Astrocyte of the hippocampus (primary cell): Measurements from ENCODE around the gene ZCWPW1.

Experiments used
- DNase-seq: peaks from one replicate; pipeline ENCODE4 v3.0.0; 2011; ENCODE audit warnings: low read depth, low spot score

The ZCWPW1 gene, protein sequence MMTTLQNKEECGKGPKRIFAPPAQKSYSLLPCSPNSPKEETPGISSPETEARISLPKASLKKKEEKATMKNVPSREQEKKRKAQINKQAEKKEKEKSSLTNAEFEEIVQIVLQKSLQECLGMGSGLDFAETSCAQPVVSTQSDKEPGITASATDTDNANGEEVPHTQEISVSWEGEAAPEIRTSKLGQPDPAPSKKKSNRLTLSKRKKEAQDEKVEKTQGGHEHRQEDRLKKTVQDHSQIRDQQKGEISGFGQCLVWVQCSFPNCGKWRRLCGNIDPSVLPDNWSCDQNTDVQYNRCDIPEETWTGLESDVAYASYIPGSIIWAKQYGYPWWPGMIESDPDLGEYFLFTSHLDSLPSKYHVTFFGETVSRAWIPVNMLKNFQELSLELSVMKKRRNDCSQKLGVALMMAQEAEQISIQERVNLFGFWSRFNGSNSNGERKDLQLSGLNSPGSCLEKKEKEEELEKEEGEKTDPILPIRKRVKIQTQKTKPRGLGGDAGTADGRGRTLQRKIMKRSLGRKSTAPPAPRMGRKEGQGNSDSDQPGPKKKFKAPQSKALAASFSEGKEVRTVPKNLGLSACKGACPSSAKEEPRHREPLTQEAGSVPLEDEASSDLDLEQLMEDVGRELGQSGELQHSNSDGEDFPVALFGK

DNA sequence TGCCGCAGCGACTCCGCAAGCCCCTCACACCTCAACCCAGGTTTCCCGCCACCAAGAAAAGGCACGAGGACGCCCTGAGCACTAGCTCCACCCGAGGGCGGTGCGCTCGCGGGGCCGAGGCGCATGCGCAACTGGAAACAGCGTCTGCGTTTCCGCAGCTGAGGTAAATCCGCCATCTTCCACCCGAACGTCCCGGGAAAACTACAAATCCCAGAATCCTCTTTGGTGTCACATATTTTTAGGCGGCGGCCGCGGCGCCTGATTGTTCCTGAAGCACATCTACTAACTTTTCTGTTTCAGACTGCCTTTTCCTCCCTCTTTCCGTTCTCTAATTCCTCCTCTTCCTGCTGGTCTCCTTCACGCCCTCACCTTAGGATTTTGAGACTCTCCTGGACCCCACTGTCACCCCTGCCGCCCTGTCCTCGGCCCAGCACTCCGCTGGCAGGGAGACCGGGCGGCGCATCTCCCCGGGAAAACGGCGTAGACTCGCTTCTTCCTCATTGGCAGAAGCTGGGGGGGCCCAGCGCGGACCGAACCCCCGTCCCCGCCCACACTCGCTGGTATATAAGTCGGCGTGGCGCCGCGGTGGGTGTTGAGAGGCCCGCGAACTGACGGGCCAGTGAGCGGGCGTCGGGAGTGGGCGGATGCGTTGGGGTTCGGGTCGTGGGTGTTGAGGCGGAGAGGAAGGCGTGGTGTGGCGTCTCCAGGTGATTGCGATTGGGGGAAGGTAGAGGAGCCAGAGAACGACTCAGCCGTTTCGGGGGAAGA is at the start of gene ZCWPW1:
Gene ZCWPW1, minus strand, starts transcription at position 505 of the 768 bp plus-strand sequence. CDS start 8,054 bp downstream, outside the sequence.
- DNase-seq, result peak; percentile 98

DNA sequence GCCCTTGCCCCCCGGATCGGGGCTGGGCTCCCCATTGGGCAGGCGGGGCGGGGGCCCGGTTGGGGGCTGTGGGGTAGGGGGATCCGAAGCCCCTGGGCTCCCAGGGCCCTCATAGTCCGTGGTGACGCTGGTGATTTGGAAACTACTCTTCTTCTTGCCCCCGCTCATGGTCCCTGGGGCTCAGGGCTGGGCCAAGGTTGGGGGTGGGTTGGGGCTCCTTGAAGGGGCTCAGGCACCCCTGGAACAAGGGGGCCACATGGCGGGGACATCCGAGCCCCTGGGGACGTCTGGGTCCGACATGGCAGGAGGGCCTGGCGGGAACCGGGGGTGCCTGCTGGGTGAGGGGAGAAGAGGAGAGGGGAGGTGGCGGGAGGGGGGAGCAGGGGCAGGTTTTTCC is 49.4 kb upstream of the ZCWPW1 start:
- no peak for DNase-seq

DNA sequence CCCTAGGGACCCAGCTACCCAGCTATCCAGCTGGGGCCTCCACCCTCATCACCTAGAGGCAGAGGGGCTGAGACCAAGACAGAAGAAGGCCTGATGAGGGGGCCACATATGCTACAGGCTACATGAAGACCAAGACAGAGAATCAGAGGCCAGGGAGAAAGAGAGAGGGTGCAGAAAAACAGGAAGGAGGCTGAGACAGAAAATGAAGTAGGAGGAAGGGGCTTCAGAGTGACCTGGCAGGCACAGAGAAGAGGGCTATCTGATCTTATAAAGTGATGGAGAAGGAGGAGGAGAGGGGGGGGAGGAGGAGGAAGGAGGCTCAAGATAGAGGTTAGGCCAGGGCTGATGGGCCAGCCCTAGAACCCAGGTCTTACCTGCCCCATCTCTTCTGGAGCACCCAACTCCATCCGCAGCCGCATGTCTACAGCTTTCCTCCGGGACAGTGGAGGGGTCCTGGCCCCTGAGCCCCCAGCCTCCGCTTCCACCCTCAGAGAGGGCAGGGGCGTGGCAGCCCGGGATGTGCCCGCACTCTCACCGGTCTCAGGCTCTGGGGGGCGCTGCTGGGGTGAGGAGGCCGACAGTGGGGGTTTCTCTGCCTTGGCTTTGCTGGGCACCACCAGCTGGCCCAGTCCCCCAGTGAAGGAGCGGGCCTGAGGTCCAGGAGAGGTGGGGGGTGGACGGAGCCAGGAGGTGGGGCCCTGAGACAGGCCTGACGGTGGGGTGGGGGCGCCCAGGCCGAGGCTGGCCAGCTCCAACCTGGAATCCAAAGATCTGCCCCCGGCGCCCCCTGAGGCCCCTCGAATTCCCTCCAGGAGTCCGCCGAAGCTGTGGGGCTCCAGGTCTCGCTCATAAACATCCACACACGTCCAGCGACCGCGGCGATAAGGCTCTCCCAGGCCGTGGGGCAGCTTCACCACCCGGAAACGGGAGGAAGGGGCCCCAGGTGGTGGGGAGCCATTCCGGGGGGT is 48.7 kb upstream of the ZCWPW1 start:
- peak; percentile 50 for DNase-seq

DNA sequence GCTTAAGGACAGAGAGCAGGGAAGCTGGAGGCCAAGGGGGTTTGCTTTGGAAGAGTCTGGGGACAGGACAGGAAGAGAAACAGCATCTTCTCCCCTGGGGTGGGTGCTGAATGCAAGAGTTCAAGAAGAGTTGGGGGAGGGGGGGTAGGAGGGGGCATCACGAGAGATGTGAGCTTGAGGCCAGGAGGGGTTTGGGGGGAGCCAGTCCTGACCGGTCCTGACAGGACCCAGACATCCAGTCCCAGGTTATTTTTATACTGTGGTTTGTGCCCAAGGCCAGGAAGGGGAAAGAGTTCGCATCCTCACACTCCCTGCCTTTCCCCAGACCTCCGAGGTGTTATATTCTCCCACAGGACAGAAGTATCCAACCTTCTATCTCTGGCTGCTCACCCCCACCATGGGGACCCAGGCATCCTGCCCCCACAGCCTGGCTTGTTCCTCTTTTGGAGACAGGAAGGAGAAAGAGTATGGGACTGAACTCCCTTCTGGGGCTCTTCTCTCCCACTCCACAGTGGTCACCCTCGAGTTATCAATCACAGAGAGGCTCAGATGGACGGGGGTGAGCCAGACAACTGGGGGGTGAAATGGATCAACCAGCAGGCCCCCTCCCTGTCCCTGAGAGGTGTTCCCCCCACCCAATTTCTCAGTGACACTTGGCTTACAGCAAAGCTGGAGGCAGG is 47.7 kb upstream of the ZCWPW1 start:
- DNase-seq, result no peak

DNA sequence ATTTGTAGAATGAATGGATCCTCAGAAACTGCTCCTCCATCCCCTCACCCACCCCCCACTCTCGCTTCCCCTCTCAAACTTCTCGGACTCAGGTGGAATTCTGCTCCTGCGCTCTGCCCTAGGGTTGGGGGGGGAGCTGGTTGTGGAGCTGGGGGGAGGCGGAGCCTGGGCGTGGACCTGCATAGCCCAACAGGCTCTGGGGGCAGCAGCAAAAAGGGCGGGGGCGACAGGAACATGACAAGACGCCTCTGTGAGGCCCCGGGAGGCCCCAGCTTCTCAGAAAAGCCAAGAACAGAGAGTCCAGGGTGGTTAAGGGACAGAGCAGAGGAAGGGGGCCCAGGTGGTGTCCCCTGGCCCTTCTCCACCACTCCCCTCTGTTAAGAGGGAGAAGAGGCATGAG is 47.0 kb upstream of the ZCWPW1 start:
- no peak for DNase-seq

DNA sequence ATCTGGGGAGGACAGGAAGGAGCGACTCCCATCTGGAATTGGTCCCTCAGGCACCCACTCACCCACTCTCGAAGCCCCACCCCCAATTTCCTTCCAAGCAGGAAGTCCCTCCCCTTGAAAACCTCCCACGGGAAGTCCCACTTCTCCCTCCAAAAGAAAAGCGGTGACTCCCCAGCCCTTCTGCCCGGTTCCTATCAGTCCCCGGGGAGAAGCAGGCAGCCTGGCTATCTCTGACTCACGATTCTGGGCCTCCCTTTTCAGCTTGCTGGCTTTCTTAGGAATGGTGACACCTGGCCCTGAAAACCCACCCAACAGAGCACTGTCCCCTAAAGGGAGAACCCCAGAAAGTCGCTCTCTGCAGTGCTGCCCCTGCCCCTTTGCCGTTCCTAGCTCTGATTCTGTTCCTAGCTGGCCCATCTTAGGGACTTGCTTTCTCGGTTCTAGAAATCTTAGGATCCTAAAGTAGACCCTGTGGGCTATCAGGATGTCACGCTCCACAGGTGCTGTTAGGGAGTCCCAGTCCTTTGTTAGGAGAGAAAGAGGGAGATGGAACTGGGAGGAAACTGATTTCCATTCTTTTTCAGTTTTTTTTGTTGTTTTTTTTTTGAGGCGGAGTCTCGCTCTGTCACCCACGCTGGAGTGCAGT is 44.5 kb upstream of the ZCWPW1 start:
- no peak for DNase-seq

DNA sequence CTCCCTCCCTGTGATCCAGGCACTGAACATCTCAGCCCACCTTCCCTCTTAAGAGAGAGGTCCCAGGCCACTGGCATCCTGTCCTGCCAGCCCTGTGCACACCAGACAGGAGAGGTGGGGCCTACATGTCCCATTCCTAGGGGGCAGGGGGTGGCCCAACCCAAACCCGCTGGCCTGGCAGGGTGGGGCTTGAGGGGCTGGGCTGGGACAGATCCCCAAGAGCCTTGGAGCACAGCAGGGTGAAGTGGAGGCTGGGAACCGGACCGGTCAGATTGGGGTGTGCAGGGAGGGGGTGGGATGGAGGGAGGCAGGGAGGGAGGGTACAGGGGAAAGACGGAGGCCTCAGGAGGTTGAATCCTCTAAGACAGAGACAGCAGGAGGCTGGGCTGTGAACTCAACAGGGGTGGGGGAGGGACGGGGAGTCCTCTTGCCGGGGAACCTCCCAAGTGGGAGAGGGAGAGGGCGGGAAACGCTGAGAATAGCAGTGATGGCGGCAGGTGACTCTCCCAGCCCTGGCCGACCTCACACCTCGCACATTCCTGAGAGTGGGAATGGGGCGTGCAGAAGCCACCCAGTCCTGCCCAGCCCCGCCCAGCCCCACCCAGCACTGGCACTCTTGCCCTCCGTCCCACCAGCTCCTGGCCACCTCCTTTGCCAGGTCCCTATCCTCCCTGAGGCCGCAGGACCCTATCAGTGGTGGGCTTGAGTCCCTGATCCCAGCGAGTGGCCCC is 43.8 kb upstream of the ZCWPW1 start:
- no peak for DNase-seq

DNA sequence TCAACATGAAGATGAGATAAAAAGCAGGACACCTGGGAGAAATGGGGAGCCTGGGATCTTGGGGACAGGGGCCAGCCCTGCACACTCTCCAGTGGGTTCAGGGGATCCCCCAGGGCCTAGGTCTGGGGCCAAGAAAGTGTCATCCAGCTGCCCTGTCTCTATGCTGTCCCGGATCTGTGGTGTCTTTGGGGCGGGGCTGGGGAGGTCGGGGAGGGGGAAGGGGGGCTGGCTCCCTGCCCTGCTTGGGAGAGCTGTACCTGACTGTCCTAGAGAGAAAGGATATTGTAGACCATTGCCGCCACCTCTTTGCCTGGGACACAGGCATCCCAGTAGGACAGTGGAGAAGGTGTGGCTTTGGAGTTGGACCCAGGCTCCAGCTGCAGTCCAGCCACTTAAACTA is 42.5 kb upstream of the ZCWPW1 start:
- DNase-seq, result no peak

DNA sequence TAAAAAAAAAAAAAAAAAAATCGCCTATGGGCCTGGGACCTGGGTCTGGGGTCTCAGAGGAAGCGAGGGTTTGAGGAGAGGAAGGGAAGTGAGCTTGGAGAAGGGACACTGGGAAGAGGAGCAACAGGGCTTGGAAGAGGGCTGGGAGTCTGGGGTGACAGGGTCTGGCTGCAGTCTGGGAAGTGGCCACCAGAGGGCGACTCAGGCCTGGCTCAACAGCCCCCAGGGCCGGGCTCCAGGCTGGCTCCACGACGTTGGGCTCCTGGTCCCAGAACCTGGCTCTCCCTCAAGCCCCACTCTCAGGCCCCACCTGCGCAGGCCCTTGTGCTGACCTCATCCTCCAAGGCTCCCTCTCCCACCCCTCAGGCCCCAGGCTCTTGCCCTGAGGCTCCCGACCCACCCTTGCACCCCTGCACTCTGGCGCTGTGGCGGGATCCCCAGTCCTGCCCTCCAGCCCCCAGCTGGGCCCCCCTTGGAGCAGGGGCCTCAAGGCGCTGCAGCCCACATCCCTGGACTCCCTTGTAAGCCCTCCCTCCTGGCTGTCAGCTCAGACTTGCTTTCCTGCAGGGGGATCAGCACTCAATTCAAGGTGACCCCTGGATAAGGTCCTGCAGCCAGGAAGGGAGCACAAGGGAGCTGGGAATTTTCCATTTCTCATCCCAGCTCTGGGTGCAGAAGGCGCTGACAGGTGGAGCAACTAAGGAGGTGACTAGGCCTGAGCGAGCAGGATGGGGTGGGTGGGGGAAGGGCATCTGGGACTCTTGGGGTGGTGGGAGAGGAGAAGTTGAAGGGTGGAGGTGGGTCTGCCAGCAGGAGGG is 40.9 kb upstream of the ZCWPW1 start:
- peak; percentile 89 for DNase-seq

DNA sequence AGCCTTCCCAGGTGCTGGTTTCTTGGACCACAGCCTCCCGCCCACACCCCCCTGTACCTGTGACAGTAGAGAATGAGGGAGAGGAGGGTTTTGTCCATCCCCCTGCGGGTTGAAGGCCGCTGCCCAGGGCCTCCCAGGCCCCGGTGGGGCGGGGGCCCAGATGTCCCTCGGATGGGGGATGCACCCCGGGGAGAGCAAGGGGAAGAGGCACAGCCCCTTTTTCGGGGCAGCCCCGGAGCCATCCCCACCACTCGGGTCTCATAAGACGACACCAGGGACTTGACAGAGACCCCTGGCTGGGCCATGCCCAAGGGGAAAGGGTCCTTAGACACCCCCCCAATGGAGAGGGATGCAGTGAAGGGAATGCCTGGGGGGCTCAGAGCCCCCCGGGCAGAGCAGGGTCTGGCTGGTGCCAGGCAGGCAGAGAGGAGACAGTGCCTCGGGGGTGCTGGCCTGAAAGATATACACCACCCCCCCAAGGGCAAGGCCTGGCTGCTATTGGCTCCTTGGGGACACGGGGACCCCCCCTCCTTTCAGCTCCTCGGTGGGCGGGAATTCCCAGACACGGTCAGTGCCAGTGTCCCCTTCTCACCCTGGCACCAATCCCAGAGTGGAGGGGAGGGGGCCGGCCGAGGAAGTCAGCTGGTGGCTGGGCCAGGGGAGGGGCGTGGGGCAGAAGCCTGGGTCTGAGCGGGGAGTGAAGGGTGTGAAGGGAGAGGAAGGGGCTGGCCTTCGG is 39.3 kb upstream of the ZCWPW1 start:
- DNase-seq, result no peak

DNA sequence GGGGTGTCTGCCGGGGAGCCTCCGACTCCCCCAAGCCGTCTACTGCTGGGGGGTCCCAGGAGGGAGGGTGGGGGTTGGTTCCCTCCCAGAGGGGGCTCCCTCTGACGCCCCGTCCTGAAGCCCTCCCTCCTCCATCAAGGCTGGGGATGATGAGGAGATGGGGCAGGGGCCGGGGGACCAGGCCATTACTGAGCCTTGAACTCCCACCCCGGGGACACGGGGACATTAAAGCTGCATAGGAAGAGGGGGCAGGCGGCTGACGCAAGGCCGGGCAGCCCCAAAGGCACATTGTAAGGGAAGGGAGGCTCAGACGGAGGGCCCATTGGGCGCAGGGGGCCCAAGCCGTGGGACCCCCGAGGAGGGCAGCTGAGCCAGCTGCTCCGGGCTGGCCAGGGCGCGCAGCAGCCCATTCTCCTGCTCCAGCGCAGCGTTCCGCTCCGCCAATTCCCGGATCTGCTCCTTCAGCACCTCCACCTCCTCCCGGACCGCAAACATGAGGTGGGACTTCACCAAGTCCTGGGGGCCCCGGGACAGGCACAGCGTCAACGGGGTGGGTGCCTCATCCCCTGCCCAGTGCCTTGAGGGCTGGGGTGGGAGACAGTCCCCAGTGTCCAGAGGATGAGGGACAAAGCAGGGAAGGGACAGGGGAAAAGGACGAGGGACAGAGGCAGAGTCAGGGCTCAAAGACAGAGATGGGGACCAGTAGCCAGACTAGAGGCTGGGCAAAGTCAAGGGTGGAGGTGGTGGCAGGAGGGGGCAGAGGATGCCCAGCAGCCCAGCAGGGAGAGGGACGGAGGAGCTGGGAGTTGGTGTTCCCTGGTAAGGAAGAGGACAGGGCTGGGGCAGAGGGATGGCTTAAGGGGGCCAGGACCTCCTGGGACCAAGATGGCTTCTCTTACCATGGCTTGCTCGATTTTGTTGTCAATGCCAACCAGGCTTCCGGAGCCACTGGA is 38.4 kb upstream of the ZCWPW1 start:
- DNase-seq, result no peak

DNA sequence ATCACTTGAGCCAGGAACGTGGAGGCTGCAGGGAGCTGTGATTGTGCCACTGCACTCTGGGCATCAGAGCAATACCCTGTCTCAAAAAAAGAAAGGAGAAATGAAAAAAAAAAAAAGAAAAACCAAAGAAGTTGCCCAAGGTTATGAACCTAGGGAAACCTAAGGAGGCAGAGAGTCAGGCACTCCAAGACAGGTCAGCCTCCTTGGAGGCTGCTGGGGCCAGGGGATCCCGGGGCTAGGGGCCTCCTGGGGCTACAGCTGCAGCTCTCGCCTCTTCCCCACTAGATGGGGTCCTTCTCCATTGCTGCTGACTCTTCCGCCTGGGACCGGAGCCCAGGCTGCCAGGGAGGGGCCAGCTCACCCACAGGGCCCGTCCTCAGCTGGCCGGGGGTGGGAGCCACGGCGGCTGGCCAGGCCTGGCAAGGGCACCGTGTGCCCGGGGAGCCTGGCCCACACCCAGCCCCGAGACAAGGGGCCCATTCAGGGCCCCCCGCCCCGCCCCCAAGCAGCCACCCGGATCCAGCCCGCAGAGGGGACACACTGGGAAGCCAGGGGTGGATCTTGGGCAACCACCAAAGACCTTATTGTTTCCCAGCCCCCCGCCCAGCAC is 37.3 kb upstream of the ZCWPW1 start:
- DNase-seq, result peak; percentile 94

DNA sequence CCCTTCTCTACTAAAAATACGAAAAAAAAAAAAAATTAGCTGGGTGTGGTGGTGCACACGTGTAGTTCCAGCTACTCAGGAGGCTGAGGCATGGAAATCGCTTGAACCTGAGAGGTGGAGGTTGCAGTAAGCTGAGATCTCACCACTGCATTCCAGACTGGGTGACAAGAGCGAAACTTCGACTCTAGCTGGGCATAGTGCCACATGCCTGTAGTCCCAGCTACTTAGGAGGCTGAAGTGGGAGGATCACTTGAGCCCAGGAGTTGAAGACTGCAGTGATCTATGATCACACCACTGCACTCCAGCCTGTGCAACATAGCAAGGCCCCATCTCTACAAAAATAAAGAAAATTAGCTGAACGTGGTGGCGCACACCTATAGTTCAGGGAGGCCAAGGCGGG is 36.8 kb upstream of the ZCWPW1 start:
- DNase-seq, result no peak

DNA sequence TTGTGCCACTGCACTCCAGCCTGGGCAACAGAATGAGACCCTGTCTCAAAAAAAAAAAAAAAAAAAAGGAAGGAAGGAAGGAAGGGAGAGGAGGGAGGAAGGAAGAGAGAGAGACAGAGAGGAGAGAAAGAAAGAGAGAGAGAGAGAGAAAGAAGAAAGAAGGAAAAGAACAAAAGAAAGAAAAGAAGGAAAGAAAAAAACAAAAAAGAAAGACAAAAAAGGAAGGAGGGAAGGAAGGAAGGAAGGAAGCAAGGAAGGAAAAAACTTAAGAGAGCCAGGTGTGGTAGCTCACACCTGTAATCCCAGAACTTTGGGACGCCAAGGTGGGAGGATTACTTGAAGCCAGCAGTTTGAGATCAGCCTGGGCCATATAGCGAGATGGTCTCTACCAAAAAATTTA is 36.3 kb upstream of the ZCWPW1 start:
- no peak for DNase-seq

DNA sequence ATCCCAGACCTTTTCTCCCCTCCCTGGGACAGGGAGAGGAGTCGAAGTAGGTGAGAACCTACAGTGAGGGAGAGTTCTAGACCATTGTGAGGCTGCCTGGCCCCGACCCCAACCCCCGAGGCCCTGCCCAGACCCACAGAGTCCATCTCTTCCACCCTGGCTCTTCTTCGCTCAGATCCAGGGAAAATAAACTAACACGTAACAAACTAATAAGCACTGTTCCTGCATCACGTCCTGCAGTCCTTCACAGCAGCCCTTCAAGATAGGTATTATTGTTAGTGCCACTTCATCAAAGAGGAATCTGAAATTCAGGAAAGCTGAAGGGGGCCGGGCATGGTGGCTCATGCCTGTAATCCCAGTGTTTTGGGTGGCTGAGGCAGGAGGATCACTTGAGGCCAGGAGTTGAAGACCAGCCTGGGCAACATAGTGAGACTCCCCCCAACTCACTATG is 35.7 kb upstream of the ZCWPW1 start, which contains the start of gene SPACDR:
Gene SPACDR, minus strand, starts transcription at position 51 of the 451 bp plus-strand sequence. CDS start 235 bp downstream, outside the sequence.
- no peak for DNase-seq

DNA sequence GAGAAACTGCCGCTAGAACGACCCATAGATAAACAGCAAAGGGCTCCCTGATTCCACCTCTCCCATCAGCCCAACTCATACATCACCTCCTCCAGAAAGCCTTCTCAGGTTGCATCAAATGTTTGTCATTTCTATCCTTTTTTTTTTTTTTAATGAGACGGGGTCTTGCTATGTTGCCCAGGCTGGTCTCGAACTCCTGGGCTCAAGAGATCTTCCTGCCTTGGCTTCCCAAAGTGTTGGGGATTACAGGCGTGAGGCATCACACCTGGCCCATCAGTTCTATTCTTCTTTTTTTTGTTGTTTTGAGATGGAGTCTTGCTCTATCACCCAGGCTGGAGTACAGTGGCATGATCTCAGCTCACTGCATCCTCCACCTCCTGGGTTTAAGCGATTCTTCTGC is 28.5 kb upstream of the ZCWPW1 start:
- no peak for DNase-seq
